Epithelial cell of esophagus (primary cell): ENCODE measurements around the gene WASL.
A peak's percentile ranks its signal among the peaks of the same experiment; 100 is the strongest.
"Not testable (repeated sequence)": the region's sequence is repeated elsewhere in the genome, so short reads cannot be mapped to it uniquely, and the experiment has no call there.

Experiments
- DNase-seq: peaks from one replicate; pipeline ENCODE4 v3.0.0; 2010; ENCODE audit warnings: low read depth
- H3K4me3 ChIP-seq: 2 replicates; pipeline ENCODE4 v1.5.1; 2011; ENCODE audit warnings: mild to moderate bottlenecking, low read length, control low read depth
- CTCF ChIP-seq: IDR thresholded peaks from 2 replicates; pipeline ENCODE4 v1.5.1; 2011; ENCODE audit warnings: low read depth, mild to moderate bottlenecking, low read length, control low read depth, inconsistent platforms; ENCODE audit not compliant: insufficient read depth; ENCODE audit errors: missing control alignments

Gene WASL

GRCh38 chr7:123748734-123749536, at the start of gene WASL:
Gene WASL (minus strand): TSS chr7:123749003. CDS start chr7:123748734, 269 bp downstream.
- H3K4me3 ChIP-seq = peak within 1 kb of the TSS; percentile 92
- DNase-seq = peak; percentile 91
- no peak for TF ChIP-seq CTCF

GRCh38 chr7:123797673-123798531, 49.1 kb upstream of the WASL start:
- peak; percentile 41 for TF ChIP-seq CTCF
- H3K4me3 ChIP-seq = peak overlapping the region; percentile 46
- peak; percentile 96 for DNase-seq

GRCh38 chr7:123796568-123796967, 47.8 kb upstream of the WASL start:
- no peak overlapping the region for H3K4me3 ChIP-seq
- no peak for TF ChIP-seq CTCF
- no peak for DNase-seq

GRCh38 chr7:123795917-123796316, 47.1 kb upstream of the WASL start:
- DNase-seq = no peak
- H3K4me3 ChIP-seq = no peak overlapping the region
- TF ChIP-seq CTCF = no peak

- not testable (repeated sequence) for DNase-seq, H3K4me3 ChIP-seq
Measured at GRCh38 chr7:123795116-123795515, 46.3 kb upstream of the WASL start.

- H3K4me3 ChIP-seq = no peak overlapping the region
- no peak for DNase-seq
- TF ChIP-seq CTCF = no peak
Measured at GRCh38 chr7:123792547-123792946, 43.7 kb upstream of the WASL start.

GRCh38 chr7:123791001-123791400, 42.2 kb upstream of the WASL start:
- no peak for DNase-seq
- TF ChIP-seq CTCF = no peak
- no peak overlapping the region for H3K4me3 ChIP-seq
